ENCODE data around the gene ADNP.

The ADNP gene

GRCh38 chr20:50926530-50926929 lies 4.7 kb downstream of the ADNP start:
- FAIRE-seq (no peak), DNase-seq (ENCODE audit: insufficient read length, low spot score) (no peak)
- no peak for TF ChIP-seq POLR2A (IDR thresholded peaks at IDR 0.05; ENCODE audit: low read depth, low read length)

- no peak for TF ChIP-seq POLR2A (IDR thresholded peaks at IDR 0.05; ENCODE audit: low read depth, low read length)
- FAIRE-seq = no peak
- no peak for DNase-seq (ENCODE audit: insufficient read length, low spot score)
Observed at GRCh38 chr20:50924261-50924920, 6.8 kb downstream of the ADNP start.

DNA sequence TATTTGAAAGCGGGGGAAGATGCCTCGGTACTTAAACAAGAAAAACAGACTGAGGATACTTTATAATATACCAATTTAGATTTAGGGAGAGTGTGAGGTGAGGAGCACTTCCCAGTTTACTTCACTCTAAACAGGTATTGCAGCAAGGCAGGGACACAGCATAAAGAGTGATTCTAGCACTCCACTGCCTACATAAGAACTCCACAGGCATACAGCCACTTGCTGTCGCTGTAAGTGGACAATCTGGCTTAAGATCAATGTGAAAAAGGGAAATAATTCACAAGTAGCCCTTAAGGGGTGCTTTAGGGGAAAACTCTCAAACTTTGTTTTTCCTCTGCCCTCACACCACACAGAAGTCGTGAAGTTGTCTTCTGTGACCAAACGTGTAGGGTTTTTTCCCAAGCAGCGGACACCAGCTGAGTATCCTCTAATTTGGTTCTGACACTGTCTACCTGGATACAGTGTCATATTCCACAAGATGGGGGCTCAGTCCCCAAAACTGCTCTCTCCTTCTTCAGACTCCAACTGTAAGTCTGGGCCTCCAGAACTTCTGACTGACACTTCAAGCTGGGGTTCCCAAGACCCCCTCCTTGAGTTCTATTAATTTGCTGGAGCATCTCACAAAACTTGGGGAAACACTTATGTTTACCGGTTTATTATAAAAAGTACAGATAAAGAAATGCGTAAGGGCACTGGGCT lies 9.3 kb downstream of the ADNP start:
- no peak for TF ChIP-seq POLR2A (IDR thresholded peaks at IDR 0.05; ENCODE audit: low read depth, low read length)
- DNase-seq (ENCODE audit: insufficient read length, low spot score) = no peak
- no peak for FAIRE-seq

- no peak for TF ChIP-seq POLR2A (IDR thresholded peaks at IDR 0.05; ENCODE audit: low read depth, low read length)
- DNase-seq (ENCODE audit: insufficient read length, low spot score) (no peak), FAIRE-seq (no peak)
Observed at GRCh38 chr20:50920997-50921396, 10.2 kb downstream of the ADNP start.

- DNase-seq (ENCODE audit: insufficient read length, low spot score) (no peak), FAIRE-seq (no peak)
- no peak for TF ChIP-seq POLR2A (IDR thresholded peaks at IDR 0.05; ENCODE audit: low read depth, low read length)
Observed at GRCh38 chr20:50919567-50919966, 11.7 kb downstream of the ADNP start.

GRCh38 chr20:50918403-50918802 lies 12.8 kb downstream of the ADNP start:
- FAIRE-seq (no peak), DNase-seq (ENCODE audit: insufficient read length, low spot score) (no peak)
- TF ChIP-seq POLR2A (IDR thresholded peaks at IDR 0.05; ENCODE audit: low read depth, low read length) = no peak

DNA sequence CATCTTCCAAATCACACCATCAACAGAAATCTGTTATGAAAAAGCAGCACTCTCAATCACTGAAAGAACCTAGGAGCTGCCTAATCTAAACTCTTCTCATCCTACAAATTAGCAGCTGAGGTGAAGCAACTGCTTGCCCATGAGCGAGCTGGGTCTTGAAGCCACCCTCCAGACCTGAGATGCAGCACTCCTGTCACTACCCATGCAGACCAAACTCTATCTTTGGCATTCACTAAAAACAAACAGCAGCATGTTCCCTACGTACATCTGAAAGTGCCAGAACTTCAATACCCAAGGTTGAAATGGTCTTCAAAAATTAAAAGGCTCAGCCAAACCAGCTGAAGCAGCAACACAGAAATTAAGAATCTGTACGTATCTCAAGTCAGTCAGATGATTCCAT lies 14.3 kb downstream of the ADNP start:
- no peak for FAIRE-seq
- no peak for DNase-seq (ENCODE audit: insufficient read length, low spot score)
- TF ChIP-seq POLR2A (IDR thresholded peaks at IDR 0.05; ENCODE audit: low read depth, low read length) = no peak

DNA sequence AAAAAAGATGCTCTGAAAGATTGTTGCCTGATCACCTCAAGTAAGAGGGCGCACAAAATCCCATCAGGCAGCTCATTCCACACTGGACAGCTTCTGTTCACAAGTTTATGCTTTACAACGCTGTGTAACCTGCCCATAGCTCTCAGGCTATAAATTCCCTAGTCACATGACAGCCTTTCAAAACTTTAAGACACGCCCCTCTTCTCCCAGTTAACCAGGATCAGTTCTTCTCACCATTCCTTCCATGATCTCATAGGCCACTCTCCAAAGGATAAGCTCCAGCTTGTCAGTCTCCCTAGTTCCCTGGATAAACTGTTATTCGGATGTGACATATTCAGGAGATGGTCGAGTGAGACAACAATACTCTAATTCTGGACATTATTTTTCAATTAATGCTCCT lies 15.0 kb downstream of the ADNP start:
- DNase-seq (ENCODE audit: insufficient read length, low spot score) = no peak
- no peak for TF ChIP-seq POLR2A (IDR thresholded peaks at IDR 0.05; ENCODE audit: low read depth, low read length)
- FAIRE-seq = peak; percentile 20

- DNase-seq (ENCODE audit: insufficient read length, low spot score) (no peak), FAIRE-seq (no peak)
- TF ChIP-seq POLR2A (IDR thresholded peaks at IDR 0.05; ENCODE audit: low read depth, low read length) = no peak
Observed at GRCh38 chr20:50915424-50915823, 15.8 kb downstream of the ADNP start.

GRCh38 chr20:50913690-50914375 lies 17.4 kb downstream of the ADNP start:
- no peak for DNase-seq (ENCODE audit: insufficient read length, low spot score)
- peak; percentile 93 for FAIRE-seq
- TF ChIP-seq POLR2A (IDR thresholded peaks at IDR 0.05; ENCODE audit: low read depth, low read length) = no peak

DNA sequence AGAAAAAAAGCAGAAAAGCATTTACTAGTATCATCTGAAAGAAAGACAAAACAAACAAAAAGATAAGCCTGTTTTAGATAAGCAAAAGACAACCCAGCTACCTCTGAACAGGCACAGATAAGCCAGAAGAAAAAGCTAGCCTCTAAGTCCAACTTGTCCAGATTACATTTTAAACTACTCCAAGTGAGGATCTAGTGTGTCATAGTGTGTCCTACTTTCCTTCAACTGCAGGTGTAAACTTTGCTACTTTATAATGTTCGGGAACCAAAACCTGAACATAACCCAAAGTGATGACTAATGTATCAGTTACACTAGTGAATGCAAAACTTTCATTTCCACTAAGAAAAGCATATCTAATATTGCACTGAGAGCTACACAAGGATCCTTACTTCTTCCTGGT lies 19.5 kb downstream of the ADNP start:
- no peak for TF ChIP-seq POLR2A (IDR thresholded peaks at IDR 0.05; ENCODE audit: low read depth, low read length)

DNA sequence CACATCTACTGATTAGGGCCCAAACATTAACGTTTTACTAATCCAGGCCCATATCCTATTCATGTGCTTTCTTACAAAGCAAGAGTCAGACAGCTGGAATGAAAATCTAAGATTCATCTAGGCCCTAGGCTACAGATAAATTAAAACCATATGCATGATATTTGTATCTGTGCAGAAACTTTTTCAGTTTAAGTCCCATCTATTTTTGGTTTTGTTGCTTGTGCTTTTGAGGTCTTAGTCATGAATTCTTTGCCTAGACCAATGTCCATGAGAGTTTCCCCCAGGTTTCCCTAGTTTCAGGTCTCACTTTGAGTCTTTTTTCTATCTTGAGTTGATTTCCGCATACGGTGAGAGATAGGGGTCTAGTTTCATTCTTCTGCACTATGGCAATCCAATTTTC lies 20.2 kb downstream of the ADNP start:
- FAIRE-seq (no peak), DNase-seq (ENCODE audit: insufficient read length, low spot score) (no peak)
- TF ChIP-seq POLR2A (IDR thresholded peaks at IDR 0.05; ENCODE audit: low read depth, low read length) = no peak

More for the DNA sequence above, 19.5 kb downstream of the ADNP start:
- DNase-seq (ENCODE audit: insufficient read length, low spot score) (no peak), FAIRE-seq (no peak)

DNA sequence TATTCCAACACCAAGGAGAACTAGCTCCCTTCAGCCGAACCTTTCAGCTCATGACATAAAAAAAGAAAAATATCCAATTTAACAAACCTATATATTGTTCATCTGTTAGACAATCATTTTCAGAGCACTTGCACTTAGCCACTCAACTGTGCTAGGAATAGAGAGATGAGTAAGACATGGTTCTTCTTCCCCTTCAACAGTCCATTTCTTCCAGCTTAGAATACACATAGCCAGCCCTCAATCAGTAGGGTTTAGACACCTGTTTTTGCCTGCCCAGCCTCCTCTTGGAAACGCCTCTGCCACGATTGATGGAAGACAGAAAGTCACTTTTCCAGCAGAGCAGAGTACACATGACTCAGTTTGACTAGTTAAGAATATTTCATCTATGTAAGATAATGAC lies 21.8 kb downstream of the ADNP start:
- DNase-seq (ENCODE audit: insufficient read length, low spot score) (no peak), FAIRE-seq (no peak)
- no peak for TF ChIP-seq POLR2A (IDR thresholded peaks at IDR 0.05; ENCODE audit: low read depth, low read length)

DNA sequence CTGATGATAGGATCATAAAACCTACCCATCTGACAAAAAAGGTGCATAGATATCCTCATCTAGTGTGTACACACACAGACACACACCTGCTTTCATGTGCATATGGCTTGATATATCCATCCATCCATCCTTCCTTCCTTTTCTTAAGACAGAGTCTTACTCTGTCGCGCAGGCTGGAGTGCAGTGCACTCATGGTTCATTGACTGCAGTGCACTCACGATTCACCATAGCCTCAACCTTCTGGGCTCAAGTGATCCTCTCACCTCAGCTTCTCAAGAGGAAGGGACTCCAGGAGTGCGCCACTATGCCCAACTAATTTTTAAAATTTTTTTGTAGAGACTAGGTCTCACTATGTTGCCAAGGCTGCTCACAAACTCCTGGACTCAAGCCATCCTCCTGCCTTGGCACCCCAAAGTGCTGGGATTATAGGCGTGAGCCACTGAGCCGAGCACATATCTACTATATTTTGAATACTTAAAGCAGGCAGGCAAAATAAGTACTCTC lies 27.1 kb downstream of the ADNP start:
- no peak for TF ChIP-seq POLR2A (IDR thresholded peaks at IDR 0.05; ENCODE audit: low read depth, low read length)
- no peak for FAIRE-seq

More for the DNA sequence above, 27.1 kb downstream of the ADNP start:
- no peak for DNase-seq (ENCODE audit: insufficient read length, low spot score)
